ENCODE measurements around the gene SMPD2. TPM values are rescaled to one million over a fixed set of nuclear protein-coding genes. Genes with fewer than 3 reads are reported as not detected.
A peak's percentile ranks its signal among the peaks of the same experiment; 100 is the strongest.

The SMPD2 gene
- total RNA-seq, 1 donor from 2014 or later = 6.2 TPM

- Mint-ChIP-seq H3K9me3 (ENCODE audit: unreplicated experiment) (no peaks in the 10 kb centered on the region), H3K4me3 (ENCODE audit: unreplicated experiment) (no peak overlapping the region), H3K4me1 (ENCODE audit: low read depth, unreplicated experiment) (peaks cover 18% of the 10 kb centered on the region), H3K27me3 (ENCODE audit: low read depth, unreplicated experiment) (no peaks in the 10 kb centered on the region), H3K27ac (ENCODE audit: unreplicated experiment) (no peak overlapping the region), H3K36me3 (ENCODE audit: low read depth, unreplicated experiment) (peaks cover 16% of the 10 kb centered on the region)
- no peaks in the 10 kb centered on the region for H3K9me3 ChIP-seq (ENCODE audit: insufficient read depth, low read depth, low read length)
- no peaks in the 10 kb centered on the region for H3K27me3 ChIP-seq (ENCODE audit: insufficient read depth, low read length)
- no peak overlapping the region for H3K9ac ChIP-seq (ENCODE audit: low read length)
- H4K20me1 ChIP-seq (ENCODE audit: insufficient read depth, low read length) = peaks cover 42% of the 10 kb centered on the region
- DNase-seq (ENCODE audit: low read depth) = no peak
- peaks cover 40% of the 10 kb centered on the region for H3K36me3 ChIP-seq (ENCODE audit: insufficient read depth, low read length)
- no peak overlapping the region for H2AFZ ChIP-seq (ENCODE audit: low read depth, low read length)
- no peak for TF ChIP-seq CTCF (IDR thresholded peaks at IDR 0.05; ENCODE audit: insufficient read depth, low read depth, low read length)
- no peak for TF ChIP-seq EZH2 (IDR thresholded peaks at IDR 0.05; ENCODE audit: insufficient read depth, low read length)
- no peak overlapping the region for H3K4me3 ChIP-seq (ENCODE audit: insufficient read depth, low read depth, low read length)
- peaks cover 45% of the 10 kb centered on the region for H3K79me2 ChIP-seq (ENCODE audit: insufficient read depth, low read length)
- no peak overlapping the region for H3K4me2 ChIP-seq (ENCODE audit: low read length)
- FAIRE-seq = no peak
- H3K4me1 ChIP-seq (ENCODE audit: insufficient read depth, low read length) = peaks cover 7% of the 10 kb centered on the region
- H3K27ac ChIP-seq (ENCODE audit: low read depth, low read length) = no peak overlapping the region
These were observed 35.1 kb downstream of the SMPD2 start for GRCh38 chr6:109475625-109476024.

- Histone ChIP-seq H3K36me3 (ENCODE audit: insufficient read depth, low read length) (peaks cover 36% of the 10 kb centered on the region), H3K4me3 (ENCODE audit: insufficient read depth, low read depth, low read length) (no peak overlapping the region), H2AFZ (ENCODE audit: low read depth, low read length) (no peak overlapping the region), H3K27ac (ENCODE audit: low read depth, low read length) (no peak overlapping the region), H3K9me3 (ENCODE audit: insufficient read depth, low read depth, low read length) (no peaks in the 10 kb centered on the region), H3K79me2 (ENCODE audit: insufficient read depth, low read length) (peaks cover 61% of the 10 kb centered on the region), H3K9ac (ENCODE audit: low read length) (no peak overlapping the region), H4K20me1 (ENCODE audit: insufficient read depth, low read length) (peaks cover 44% of the 10 kb centered on the region), H3K4me1 (ENCODE audit: insufficient read depth, low read length) (peaks cover 12% of the 10 kb centered on the region), H3K4me2 (ENCODE audit: low read length) (no peak overlapping the region), H3K27me3 (ENCODE audit: insufficient read depth, low read length) (no peaks in the 10 kb centered on the region)
- no peaks in the 10 kb centered on the region for H3K9me3 Mint-ChIP-seq (ENCODE audit: unreplicated experiment)
- TF ChIP-seq EZH2 (IDR thresholded peaks at IDR 0.05; ENCODE audit: insufficient read depth, low read length) (no peak), CTCF (IDR thresholded peaks at IDR 0.05; ENCODE audit: insufficient read depth, low read depth, low read length) (no peak)
- H3K27ac Mint-ChIP-seq (ENCODE audit: unreplicated experiment) = peak overlapping the region; percentile 5
- no peaks in the 10 kb centered on the region for H3K27me3 Mint-ChIP-seq (ENCODE audit: low read depth, unreplicated experiment)
- H3K4me1 Mint-ChIP-seq (ENCODE audit: low read depth, unreplicated experiment) = peaks cover 18% of the 10 kb centered on the region
- DNase-seq (ENCODE audit: low read depth) = no peak
- FAIRE-seq = no peak
- peaks cover 18% of the 10 kb centered on the region for H3K36me3 Mint-ChIP-seq (ENCODE audit: low read depth, unreplicated experiment)
- H3K4me3 Mint-ChIP-seq (ENCODE audit: unreplicated experiment) = no peak overlapping the region
These were observed 36.7 kb downstream of the SMPD2 start for GRCh38 chr6:109477184-109477583.

- Mint-ChIP-seq H3K27ac (ENCODE audit: unreplicated experiment) (no peak overlapping the region), H3K4me1 (ENCODE audit: low read depth, unreplicated experiment) (peaks cover 18% of the 10 kb centered on the region), H3K9me3 (ENCODE audit: unreplicated experiment) (no peaks in the 10 kb centered on the region), H3K36me3 (ENCODE audit: low read depth, unreplicated experiment) (peaks cover 13% of the 10 kb centered on the region), H3K4me3 (ENCODE audit: unreplicated experiment) (no peak overlapping the region), H3K27me3 (ENCODE audit: low read depth, unreplicated experiment) (no peaks in the 10 kb centered on the region)
- Histone ChIP-seq H3K9me3 (ENCODE audit: insufficient read depth, low read depth, low read length) (no peaks in the 10 kb centered on the region), H3K36me3 (ENCODE audit: insufficient read depth, low read length) (peaks cover 33% of the 10 kb centered on the region), H3K4me1 (ENCODE audit: insufficient read depth, low read length) (peaks cover 12% of the 10 kb centered on the region), H3K4me2 (ENCODE audit: low read length) (peak overlapping the region; percentile 56), H3K9ac (ENCODE audit: low read length) (no peak overlapping the region), H3K27ac (ENCODE audit: low read depth, low read length) (no peak overlapping the region), H3K4me3 (ENCODE audit: insufficient read depth, low read depth, low read length) (no peak overlapping the region), H3K79me2 (ENCODE audit: insufficient read depth, low read length) (peaks cover 66% of the 10 kb centered on the region), H2AFZ (ENCODE audit: low read depth, low read length) (no peak overlapping the region), H3K27me3 (ENCODE audit: insufficient read depth, low read length) (no peaks in the 10 kb centered on the region), H4K20me1 (ENCODE audit: insufficient read depth, low read length) (peaks cover 42% of the 10 kb centered on the region)
- DNase-seq (ENCODE audit: low read depth) (no peak), FAIRE-seq (no peak)
- TF ChIP-seq EZH2 (IDR thresholded peaks at IDR 0.05; ENCODE audit: insufficient read depth, low read length) = no peak
- no peak for TF ChIP-seq CTCF (IDR thresholded peaks at IDR 0.05; ENCODE audit: insufficient read depth, low read depth, low read length)
These were observed 37.2 kb downstream of the SMPD2 start for GRCh38 chr6:109477725-109478124.
